Choroid plexus epithelial cell (primary cell): Measurements from ENCODE around the gene FAM83E.

Experiments
- DNase-seq: peaks from one replicate; pipeline ENCODE4 v3.0.0-alpha.2; 2010; ENCODE audit warnings: low read depth
- H3K4me3 ChIP-seq: 2 replicates; pipeline ENCODE4 v1.5.1; 2011; ENCODE audit warnings: low read depth, mild to moderate bottlenecking, control low read depth, low read length, moderate library complexity
- CTCF ChIP-seq: conservative IDR thresholded peaks from 2 replicates; pipeline ENCODE4 v1.5.1; 2011; ENCODE audit warnings: low read depth, mild to moderate bottlenecking, control low read depth, inconsistent platforms, low read length, moderate library complexity

The FAM83E gene

DNA sequence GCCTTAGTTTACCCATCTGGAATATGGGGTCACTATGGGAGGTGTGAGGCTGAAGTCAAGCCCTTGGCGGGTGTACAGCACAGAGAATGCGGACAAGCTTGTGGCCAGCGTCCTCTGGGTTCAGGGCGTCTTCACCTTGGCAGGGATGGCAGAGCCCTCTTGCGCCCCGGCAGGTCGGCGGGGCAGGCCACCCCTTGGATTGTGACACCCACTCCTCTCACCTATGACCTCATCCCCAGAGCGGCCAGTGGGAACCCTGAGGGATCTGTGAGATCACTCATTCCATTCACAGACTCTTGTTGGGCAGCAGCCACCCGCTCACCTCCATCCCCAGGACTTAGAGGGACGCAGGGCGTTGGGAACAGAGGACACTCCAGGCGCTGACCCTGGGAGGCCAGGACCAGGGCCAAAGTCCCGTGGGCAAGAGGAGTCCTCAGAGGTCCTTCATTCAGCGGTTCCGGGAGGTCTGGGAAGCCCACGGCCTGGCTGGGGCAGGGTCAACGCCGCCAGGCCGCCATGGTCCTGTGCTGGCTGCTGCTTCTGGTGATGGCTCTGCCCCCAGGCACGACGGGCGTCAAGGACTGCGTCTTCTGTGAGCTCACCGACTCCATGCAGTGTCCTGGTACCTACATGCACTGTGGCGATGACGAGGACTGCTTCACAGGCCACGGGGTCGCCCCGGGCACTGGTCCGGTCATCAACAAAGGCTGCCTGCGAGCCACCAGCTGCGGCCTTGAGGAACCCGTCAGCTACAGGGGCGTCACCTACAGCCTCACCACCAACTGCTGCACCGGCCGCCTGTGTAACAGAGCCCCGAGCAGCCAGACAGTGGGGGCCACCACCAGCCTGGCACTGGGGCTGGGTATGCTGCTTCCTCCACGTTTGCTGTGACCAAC, 8.2 kb downstream of the FAM83E start, which contains the start of gene SPACA4:
Gene SPACA4 (plus strand): TSS at position 280 of the 896 bp plus-strand sequence. CDS start 237 bp downstream, at position 517.
- H3K4me3 ChIP-seq = no peak within 1 kb of the TSS
- no peak for DNase-seq
- no peak for TF ChIP-seq CTCF

DNA sequence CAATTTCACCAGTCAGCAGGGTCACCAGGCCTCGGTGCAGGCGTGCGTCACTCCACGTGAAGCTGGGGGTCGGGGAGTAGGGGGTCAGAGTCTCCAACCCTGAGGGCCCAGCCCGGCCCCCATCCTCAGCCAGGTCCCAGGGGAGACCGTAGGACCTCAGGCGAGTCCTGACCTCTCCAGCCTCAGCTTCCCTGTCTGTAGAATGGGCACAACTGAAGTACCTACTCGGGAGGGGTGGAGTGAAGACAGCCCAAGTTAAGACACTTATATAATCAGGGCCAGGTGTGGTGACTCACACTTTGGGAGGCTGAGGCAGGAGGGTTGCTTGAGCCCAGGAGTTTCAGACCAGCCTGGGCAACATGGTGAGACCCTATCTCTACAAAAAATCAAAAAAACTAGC, 11.0 kb downstream of the FAM83E start:
- DNase-seq = no peak
- no peak overlapping the region for H3K4me3 ChIP-seq
- no peak for TF ChIP-seq CTCF

GRCh38 chr19:48603449-48603848, 11.4 kb downstream of the FAM83E start:
- no peak overlapping the region for H3K4me3 ChIP-seq
- DNase-seq = no peak
- no peak for TF ChIP-seq CTCF

DNA sequence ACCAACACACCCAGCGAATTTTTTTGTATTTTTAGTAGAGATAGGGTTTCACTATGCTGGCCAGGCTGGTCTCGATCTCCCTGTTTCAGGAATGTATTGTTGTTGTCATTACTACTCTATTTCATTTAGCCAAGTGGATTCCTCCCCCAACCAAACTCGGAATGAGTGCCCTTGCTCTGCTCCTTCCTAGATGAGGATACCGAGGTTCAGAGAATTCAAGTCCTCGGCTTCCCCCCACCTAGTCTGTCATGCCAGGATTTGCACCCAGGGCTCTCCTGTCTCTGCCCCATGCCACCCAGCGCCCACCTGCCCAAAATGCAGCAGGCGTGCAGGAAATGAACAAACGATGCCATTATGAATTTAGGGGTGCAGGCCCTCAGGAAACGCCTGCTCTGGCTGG, 11.9 kb downstream of the FAM83E start:
- no peak for TF ChIP-seq CTCF
- no peak for DNase-seq
- H3K4me3 ChIP-seq = no peak overlapping the region

GRCh38 chr19:48600679-48601417, 14.0 kb downstream of the FAM83E start:
- DNase-seq = no peak
- TF ChIP-seq CTCF = no peak
- no peak overlapping the region for H3K4me3 ChIP-seq

DNA sequence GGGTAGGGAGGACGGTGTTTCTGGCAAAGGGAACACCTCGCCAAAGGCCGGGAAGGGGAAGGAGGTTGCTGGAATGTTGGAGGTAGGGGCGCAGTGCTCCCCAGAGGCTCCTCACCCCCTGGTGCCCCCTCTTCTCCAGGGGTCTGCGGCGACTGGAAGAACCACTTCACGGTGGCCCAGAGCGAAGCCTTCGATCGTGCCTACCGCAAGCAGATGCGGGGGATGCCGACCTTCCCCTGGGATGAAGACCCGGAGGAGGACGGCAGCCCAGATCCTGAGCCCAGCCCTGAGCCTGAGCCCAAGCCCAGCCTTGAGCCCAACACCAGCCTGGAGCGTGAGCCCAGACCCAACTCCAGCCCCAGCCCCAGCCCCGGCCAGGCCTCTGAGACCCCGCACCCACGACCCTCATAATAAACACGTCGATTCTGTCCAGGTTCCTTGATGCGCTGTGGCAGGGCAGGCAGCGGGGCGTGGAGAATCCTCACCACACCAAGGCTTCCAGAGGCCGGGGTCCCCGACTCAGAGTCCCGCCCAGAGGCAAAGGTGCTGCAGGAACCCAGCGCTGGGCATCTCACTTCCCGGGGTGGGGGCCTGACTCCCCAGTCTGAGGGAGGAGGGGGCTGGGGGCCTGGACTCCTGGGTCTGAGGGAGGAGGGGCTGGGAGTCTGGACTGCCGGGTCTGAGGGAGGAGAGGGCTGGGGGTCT, 15.7 kb downstream of the FAM83E start:
- TF ChIP-seq CTCF = no peak
- DNase-seq = no peak
- H3K4me3 ChIP-seq = no peak overlapping the region
